HG03175 (cell line): ENCODE data around the gene AGAP3.
A peak's percentile ranks its signal among the peaks of the same experiment; 100 is the strongest.
"Not testable (repeated sequence)": the region's sequence is repeated elsewhere in the genome, so short reads cannot be mapped to it uniquely, and the experiment has no call there.

ENCODE experiments used
- ATAC-seq: cut with Tn5 transposase; IDR thresholded peaks from one replicate; pipeline ENCODE4 v1.9.1; 2021; ENCODE audit warnings: mild to moderate bottlenecking, moderate library complexity; ENCODE audit not compliant: unreplicated experiment

AGAP3 gene

DNA sequence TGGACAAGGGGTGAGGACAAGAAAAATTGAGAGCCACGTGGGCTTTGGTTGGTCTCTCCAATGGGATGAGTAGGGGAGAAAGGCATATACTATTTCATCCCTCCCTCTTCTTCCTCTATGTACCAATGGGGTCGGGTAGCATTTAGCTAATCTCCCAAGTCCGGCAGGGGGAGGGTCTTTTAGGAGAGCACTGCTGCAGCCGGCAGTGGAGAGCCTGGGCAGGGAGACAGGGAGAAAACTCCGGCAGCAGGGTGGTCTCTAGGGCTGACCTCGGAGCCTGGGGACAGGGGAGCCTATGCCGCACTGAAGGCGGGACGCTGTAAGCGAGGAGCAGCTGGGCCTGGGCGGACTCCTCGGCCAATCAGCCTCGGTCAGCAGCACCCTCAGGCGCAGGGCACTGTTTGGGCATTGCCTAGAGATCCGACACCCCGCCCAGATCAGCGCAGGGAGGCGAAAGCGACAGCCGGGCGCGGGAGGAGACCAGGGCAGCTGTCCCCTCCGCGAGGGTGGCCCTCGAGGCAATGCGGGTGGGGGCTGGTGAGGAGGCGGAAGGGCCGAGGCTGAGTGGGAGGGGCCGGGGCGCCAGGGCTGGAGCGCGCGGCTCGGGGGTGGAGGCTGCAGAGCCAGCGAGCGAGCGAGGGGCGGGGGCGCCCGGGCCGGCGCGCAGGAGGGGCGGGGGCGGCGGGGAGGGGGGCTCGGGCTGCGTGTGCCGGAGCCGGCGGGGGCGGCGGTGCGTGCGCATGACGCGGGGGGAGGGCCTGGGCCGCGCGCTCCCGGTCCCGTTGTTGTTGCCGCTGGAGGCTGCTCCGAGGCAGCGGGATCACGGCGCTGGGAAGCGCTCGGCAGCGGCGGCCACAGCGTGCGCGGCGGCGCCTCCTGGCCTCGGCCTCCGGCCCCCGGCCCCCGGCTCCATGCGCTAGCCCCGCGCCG lies at the start of gene AGAP3:
TSS of gene AGAP3 (plus strand) at position 785 of the 930 bp plus-strand sequence. CDS start 267 bp downstream, outside the sequence.
- peak; percentile 44 for ATAC-seq

DNA sequence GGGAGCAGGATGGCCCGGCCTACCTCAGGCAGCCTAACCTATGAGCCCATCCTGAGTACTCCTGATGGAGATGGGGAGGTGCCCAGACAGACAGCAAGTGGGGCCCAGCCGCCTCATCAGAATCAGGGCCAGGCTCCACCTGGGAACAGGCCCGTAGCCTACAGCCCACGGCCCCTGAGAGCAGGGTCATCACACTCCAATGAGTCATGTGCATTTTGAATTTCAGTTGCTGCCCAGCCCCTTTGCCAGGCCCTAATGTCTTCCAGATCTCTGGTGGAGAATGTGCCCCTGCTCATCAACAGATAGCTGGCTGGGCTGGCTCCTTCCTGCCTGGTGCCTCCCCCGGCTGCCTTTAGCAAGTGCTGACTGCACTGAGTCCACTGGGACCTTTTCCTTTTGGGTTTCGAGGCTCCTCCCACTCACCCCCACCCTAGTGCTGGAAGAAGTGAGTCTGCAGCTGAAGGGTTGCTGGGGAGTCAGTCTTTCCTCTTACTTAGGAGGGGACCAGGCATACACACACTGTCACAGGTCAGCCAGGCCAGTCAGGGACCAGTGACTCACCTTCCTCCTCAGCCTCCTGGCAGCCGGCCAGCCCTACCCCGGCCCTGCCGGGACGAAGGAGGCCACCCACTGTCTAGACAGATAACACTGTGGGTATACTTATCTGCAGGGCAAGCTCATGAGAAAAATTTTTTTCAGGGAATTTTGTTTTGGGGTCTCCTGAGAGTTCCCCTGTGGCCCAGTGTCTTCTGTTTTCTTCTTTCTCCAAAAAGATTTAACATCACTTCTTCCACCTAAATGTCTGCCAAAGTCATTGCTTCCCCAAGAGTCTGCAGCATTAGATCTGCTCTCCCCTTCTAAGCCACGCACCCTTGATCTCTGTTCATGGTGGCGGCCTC lies 47.1 kb upstream of the AGAP3 start:
- no peak for ATAC-seq

DNA sequence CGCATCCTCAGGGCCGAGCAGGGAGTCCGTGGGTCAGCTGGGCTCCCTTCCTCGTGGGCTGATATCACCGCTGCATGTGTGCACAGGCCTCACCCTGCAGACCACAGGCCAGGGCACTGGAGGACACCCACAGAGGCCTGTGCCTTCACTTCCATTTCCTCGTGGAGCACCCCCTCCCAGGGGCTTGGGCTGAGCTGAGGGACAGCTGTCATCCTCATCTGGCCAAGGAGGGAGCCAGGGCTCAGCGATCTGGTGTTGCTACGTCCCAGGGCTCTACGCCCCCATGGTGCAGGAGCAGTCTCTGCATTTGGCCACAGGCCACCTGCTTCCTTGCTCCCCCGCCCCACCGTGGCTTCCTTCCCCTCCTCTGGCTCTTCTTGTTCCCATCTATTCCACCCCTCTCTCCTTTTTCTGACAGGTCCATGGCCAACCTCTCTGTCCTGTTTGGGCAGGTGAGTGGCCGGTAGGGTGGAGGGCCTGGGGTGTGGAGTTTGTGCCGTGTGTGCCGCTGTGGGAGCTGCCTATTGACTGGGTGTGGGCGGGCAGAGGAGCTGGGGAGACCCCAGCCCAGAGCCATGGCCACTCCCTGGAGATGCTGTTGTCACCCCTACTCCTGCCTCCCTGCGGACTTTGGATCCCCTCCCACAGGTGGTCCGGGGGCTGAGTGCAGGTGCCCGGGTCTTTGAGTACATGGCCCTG lies 46.3 kb upstream of the AGAP3 start:
- no peak for ATAC-seq

- no peak for ATAC-seq
Measured at GRCh38 chr7:151040616-151041375, 45.5 kb upstream of the AGAP3 start.

GRCh38 chr7:151043449-151043848 lies 42.8 kb upstream of the AGAP3 start:
- not testable (repeated sequence) for ATAC-seq

DNA sequence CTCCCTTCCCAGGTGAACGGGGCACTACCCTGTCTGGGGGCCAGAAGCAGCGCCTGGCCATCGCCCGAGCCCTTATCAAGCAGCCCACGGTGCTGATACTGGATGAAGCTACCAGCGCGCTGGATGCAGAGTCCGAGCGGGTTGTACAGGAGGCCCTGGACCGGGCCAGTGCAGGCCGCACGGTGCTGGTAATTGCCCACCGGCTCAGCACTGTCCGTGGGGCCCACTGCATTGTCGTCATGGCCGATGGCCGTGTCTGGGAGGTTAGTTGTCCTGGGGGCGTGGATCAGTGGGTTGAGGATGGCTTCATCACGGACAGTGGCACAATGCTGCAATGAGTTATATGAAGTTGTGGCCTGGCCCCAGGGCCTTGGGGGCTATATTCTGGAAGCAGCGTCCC lies 42.3 kb upstream of the AGAP3 start:
- no peak for ATAC-seq

DNA sequence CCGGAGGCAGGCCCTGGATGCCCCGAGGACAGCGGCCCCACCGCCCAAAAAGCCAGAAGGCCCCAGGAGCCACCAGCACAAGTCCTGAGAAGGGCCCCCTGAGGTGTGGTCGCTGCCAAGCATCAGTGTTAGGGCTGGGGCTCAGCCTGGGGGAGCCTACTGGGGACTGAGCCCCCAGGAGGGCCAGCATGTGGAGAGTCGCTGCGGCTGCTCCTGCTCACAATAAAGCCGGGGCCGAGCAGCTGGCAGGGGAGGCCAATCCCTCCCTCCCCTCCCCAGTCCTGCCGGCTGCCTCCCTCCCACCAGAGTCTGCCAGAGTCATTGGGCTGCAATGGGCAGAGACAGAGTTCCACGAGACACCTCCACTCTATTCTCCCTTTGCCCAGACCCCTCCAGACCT lies 41.0 kb upstream of the AGAP3 start:
- no peak for ATAC-seq

DNA sequence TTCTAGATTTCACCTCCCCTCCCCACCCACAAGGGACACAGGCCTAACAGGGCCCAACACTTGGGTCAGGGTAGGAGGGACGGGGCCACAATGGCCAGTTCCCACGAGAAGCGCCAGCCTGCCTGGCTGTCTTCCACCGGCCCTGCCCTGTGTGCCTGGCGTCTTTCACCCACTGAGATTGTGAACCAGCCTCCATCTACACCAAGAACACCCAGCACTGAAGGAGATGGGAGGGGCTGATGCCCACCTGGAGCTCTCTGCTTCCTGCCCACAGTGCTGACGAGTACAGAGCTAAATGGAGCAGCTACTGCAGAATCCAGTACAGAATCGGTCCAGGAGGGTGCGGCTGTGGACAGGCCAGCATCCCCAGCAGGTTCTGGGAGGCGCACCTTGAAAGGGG lies 40.3 kb upstream of the AGAP3 start:
- no peak for ATAC-seq

DNA sequence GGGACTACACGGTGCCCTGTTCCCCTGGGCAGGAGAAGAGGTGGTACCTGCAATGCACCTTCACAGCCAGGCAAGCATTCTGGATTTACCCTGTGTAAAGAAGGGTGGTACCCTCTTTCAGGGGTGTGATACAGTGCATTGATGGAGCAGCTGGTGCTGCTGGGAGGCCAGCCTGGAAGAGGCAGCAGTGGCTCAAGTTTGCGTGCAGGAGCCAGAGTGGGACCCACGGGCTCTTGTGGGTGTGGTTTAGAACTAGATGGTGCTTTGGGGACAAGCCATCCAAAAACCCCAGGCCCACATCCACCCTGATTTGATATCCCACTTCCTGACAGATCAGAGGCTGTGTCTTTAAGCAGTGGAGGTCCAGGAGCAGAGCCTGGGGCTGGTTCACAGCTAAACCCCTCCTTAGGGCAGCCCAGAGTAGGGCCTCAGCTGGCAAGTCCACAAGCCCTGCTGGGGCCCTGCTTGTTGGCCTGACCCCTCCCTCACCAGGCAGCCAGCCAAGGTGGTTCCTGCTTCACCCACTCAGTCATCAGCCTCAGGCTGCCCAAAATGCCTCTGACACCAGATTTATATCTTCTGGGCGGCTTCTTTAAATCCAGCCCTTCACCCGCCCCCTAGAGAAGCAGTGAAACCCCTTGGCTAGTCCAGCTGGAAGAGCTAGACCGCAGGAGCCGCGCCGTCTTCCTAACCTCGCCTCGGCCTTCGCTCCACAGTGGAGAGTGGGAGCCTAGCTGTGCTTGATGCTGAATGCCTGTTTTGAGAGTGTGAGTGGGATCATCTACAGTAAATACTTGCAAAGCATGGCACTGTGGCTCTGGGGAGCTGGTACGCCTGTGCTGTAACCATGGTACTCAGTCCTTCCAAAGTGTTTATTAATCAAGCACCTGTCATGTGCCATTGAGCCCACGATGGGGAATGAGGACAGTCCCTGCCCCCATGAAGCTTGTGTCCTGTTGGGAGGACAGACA lies 39.4 kb upstream of the AGAP3 start:
- no peak for ATAC-seq

DNA sequence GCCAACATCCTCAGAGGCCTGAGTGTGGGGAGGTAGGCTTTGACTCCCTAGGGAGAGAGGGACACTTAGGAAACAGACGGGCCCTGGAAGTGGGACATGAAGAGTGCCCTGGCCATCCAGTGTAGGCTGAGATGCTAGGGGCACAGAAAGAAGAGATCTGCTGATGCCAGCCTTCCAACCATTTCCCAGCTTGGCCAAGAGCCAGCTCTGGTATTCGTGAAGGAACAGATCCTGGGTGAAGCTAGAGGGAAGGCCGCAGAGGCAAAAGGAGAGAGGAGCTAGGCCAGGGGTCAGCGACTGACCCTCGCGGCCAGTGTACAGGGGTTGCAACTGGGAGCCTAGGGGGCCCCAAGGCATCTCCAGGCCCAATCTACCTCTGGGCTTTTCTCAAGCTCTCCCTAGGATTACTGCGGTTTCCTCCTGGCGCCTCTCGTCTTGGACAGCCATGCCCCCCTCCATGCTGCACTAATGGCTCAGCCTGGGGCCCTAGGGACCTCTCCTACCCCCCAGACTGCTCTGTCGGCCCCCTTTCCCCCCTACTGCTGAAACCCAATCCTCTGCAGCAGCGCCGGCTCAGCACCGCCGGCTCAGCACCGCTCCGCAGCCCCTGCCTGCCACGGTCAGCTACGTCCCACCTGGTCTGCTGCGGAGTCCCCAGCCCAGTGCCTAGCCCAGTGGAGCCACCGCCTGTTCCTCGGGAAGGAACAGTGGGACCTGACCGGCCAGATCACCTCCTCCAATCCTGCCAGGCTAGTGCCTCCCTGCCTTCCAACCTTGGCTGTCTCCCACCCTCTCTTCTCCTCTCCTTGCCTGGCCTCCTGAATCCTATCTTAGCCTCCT lies 38.1 kb upstream of the AGAP3 start, which contains the start of gene ASIC3:
TSS of gene ASIC3 (plus strand) at position 556 of the 840 bp plus-strand sequence. CDS start 355 bp downstream, outside the sequence.
- no peak for ATAC-seq

- no peak for ATAC-seq
Measured at GRCh38 chr7:151048911-151049463, 37.3 kb upstream of the AGAP3 start.

- ATAC-seq: no peak
Measured at GRCh38 chr7:151051108-151051507, 35.2 kb upstream of the AGAP3 start.

DNA sequence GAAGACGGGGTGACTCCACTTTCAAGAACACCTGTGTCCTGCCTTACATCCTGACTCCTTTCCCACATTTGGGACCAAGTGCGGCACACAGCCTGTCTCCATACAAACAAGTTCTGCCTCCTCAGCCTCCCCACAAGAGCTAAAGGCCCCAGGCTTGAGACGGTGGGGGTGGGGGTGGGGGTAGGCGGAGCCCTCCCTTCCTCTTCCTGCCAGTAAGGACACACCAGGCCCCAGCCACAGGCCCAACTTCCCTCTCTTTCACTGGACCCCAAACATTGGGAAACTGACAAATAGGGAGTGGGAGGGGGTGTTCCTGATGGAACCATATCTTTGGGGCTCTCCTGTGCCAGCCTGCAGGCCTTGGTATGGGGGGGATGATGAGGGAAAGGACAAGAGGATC lies 33.2 kb upstream of the AGAP3 start:
- ATAC-seq: no peak

DNA sequence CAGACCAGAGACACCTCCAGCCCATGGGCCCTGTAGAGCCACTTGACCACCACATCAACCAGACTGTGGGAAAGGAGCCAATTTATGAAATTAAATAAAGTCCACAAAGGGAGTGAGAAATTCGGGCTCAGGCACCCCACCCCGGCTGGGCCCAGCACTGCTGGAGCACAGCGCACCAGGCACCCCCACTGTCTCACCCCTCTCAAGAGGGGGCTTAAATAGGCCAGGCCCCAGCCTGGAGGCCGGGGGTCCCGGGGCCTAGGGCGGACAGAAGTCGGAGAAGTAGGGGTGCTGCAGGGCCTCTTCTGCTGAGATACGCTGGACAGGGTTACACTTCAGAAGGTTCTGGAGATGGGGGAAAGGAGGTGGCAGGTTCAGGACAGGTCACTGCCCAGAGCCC lies 32.5 kb upstream of the AGAP3 start:
- no peak for ATAC-seq

DNA sequence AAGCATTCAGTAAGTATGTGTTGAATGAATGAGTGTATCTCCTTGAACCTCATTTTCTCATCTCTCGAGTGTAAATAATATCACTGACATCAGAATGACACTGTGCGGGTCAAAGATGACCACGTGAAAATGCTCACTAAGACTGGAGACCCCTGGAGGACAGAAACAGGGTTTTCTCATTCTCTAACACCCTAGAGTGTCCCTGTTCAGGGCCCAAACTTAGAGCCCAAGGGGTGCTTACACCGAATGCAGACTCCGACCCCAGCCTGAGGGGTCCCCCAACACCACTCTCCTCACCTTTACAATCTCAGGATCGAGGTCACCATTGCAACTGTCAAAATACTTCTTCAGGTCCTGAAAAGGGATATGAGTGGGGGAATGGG lies 30.0 kb upstream of the AGAP3 start:
- ATAC-seq: no peak

DNA sequence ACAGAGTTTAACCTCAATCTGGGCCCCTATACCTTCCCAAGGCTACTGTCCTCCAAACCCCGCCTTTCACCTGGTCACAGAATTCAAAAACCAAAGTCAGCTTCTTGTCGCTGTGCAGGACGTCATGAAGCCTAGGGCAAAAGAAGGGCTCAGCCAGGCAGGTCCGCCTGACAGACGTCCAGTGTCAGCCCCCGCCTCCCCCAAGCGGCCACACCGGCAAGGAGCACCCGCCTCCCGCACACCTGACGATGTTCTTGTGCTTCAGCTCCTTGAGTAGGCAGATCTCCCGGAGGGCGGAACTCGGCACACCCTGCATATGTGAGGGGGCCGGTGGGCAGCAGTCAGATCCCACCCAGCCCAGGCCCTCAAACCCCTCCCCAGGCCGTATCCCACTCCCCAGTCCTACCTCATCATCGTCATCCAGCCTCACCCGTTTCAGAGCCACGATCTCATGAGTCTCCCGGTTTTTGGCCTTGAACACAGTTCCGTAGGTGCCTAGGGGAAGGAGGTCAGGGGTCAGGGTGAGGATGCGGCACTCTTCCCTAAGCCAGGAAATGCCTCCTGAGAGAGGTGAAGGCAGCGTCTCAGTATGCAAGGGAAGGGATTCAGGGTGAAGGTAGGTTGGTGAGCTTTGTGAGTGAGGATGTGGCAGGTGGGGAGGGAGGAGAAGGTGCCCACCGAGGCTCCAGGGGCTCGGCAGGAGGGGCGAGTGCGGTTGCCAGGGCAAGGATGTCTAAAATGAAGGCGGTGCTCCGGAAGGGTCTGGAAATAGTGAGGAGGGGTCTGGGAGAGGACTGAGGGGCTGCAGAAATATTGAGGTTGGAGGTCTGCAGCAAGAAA lies 29.4 kb upstream of the AGAP3 start:
- no peak for ATAC-seq

DNA sequence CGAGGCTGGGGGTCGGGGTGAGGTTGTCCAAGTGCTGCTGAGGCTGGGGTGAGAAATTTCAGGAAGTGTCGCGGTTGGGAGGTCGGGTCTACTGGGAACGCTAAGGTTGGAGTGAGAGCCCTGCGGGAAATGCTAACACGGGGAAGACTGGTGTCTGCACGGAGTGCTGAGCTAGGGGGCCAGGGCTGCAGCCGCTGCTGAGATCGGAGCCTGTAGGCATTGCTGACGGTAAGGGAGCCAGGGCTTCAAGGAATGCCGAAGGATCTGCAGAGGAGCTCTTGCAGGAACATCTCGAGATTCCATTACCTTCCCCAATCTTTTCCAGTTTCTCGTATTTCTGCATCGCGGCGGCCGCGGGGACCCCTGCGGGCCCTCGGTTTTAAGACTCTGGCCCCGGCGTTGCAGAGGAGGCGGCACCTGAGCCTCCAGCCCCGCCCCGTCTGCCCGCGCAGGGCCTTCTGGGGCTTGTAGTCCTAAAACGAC lies 28.7 kb upstream of the AGAP3 start, which contains the start of gene CDK5:
TSS of gene CDK5 (minus strand) at position 392 of the 483 bp plus-strand sequence. CDS start at position 343, 49 bp downstream.
- ATAC-seq: peak; percentile 8
